SK-N-MC (cell line): ENCODE results near the gene DLGAP3.

Source experiments
- EZH2 ChIP-seq: fragments of 200-600 bp; sonication (generic); IDR thresholded peaks from one replicate; pipeline ENCODE4 v1.6.1; 2017; ENCODE audit warnings: antibody characterized with exemption
- POLR2AphosphoS5 ChIP-seq: IDR thresholded peaks from 2 replicates; pipeline ENCODE4 v1.6.1; 2012; ENCODE audit warnings: mild to moderate bottlenecking, low read depth, low read length, borderline replicate concordance

- TF ChIP-seq EZH2 (no peak), POLR2AphosphoS5 (no peak)
Measured at GRCh38 chr1:34925730-34926129, 3.7 kb downstream of the DLGAP3 start.
